ENCODE data around the gene PKP2.

Gene PKP2

DNA sequence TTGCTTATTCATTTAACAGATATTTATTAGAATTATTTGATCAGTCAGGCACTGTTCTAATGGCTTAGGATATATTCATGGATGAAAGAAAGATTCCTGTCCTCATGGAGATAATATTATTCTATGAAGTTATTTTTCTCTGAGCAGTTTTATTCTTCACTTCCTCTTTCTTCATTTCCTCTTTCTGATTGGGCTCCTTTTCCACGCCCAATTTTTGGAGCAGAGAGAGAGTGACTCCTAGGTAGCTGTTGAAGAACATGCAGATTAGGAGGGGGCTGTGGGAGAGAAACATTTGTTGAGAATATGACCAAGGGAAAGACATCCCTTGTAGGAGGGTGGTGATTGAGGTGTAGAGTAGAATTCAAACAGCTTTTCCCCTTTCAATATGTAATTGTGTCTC, 134.9 kb downstream of the PKP2 start:
- Histone ChIP-seq H3K4me3 (replicated peaks; ENCODE audit: insufficient read depth, low read length) (no peak overlapping the region), H3K27me3 (ENCODE audit: insufficient read depth, poor library complexity, severe bottlenecking) (peaks cover 5% of the 10 kb centered on the region), H3K27ac (replicated peaks) (no peak overlapping the region)
- TF ChIP-seq, protein P1, sequence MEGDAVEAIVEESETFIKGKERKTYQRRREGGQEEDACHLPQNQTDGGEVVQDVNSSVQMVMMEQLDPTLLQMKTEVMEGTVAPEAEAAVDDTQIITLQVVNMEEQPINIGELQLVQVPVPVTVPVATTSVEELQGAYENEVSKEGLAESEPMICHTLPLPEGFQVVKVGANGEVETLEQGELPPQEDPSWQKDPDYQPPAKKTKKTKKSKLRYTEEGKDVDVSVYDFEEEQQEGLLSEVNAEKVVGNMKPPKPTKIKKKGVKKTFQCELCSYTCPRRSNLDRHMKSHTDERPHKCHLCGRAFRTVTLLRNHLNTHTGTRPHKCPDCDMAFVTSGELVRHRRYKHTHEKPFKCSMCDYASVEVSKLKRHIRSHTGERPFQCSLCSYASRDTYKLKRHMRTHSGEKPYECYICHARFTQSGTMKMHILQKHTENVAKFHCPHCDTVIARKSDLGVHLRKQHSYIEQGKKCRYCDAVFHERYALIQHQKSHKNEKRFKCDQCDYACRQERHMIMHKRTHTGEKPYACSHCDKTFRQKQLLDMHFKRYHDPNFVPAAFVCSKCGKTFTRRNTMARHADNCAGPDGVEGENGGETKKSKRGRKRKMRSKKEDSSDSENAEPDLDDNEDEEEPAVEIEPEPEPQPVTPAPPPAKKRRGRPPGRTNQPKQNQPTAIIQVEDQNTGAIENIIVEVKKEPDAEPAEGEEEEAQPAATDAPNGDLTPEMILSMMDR (IDR thresholded peaks at IDR 0.05; ENCODE audit: insufficient read depth, low read length) = no peak
- TF ChIP-seq POLR2AphosphoS5 (IDR thresholded peaks at IDR 0.05; ENCODE audit: low read depth) (no peak), GABPA (IDR thresholded peaks at IDR 0.05; ENCODE audit: low read depth) (no peak), SPI1 (IDR thresholded peaks at IDR 0.05; ENCODE audit: borderline replicate concordance, low read depth) (peak; percentile 100)
- TF ChIP-seq, protein P2, sequence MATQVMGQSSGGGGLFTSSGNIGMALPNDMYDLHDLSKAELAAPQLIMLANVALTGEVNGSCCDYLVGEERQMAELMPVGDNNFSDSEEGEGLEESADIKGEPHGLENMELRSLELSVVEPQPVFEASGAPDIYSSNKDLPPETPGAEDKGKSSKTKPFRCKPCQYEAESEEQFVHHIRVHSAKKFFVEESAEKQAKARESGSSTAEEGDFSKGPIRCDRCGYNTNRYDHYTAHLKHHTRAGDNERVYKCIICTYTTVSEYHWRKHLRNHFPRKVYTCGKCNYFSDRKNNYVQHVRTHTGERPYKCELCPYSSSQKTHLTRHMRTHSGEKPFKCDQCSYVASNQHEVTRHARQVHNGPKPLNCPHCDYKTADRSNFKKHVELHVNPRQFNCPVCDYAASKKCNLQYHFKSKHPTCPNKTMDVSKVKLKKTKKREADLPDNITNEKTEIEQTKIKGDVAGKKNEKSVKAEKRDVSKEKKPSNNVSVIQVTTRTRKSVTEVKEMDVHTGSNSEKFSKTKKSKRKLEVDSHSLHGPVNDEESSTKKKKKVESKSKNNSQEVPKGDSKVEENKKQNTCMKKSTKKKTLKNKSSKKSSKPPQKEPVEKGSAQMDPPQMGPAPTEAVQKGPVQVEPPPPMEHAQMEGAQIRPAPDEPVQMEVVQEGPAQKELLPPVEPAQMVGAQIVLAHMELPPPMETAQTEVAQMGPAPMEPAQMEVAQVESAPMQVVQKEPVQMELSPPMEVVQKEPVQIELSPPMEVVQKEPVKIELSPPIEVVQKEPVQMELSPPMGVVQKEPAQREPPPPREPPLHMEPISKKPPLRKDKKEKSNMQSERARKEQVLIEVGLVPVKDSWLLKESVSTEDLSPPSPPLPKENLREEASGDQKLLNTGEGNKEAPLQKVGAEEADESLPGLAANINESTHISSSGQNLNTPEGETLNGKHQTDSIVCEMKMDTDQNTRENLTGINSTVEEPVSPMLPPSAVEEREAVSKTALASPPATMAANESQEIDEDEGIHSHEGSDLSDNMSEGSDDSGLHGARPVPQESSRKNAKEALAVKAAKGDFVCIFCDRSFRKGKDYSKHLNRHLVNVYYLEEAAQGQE (IDR thresholded peaks at IDR 0.05; ENCODE audit: insufficient replicate concordance, low read depth) = no peak
- peak in 1 of 2 experiments; percentile 69 for DNase-seq (ENCODE audit: low read depth in 1 of 2, low spot score in 1 of 2)

- TF ChIP-seq POLR2AphosphoS5 (IDR thresholded peaks at IDR 0.05; ENCODE audit: low read depth) (no peak), SPI1 (IDR thresholded peaks at IDR 0.05; ENCODE audit: borderline replicate concordance, low read depth) (no peak), GABPA (IDR thresholded peaks at IDR 0.05; ENCODE audit: low read depth) (no peak)
- TF ChIP-seq, protein P1 (IDR thresholded peaks at IDR 0.05; ENCODE audit: insufficient read depth, low read length) = no peak
- TF ChIP-seq, protein P2 (IDR thresholded peaks at IDR 0.05; ENCODE audit: insufficient replicate concordance, low read depth) = no peak
- H3K27ac ChIP-seq (replicated peaks) = no peak overlapping the region
- no peak for DNase-seq (ENCODE audit: low read depth in 1 of 2, low spot score in 1 of 2)
- no peak overlapping the region for H3K4me3 ChIP-seq (replicated peaks; ENCODE audit: insufficient read depth, low read length)
- no peaks in the 10 kb centered on the region for H3K27me3 ChIP-seq (ENCODE audit: insufficient read depth, poor library complexity, severe bottlenecking)
These were observed 139.4 kb downstream of the PKP2 start for GRCh38 chr12:32757157-32757556.

DNA sequence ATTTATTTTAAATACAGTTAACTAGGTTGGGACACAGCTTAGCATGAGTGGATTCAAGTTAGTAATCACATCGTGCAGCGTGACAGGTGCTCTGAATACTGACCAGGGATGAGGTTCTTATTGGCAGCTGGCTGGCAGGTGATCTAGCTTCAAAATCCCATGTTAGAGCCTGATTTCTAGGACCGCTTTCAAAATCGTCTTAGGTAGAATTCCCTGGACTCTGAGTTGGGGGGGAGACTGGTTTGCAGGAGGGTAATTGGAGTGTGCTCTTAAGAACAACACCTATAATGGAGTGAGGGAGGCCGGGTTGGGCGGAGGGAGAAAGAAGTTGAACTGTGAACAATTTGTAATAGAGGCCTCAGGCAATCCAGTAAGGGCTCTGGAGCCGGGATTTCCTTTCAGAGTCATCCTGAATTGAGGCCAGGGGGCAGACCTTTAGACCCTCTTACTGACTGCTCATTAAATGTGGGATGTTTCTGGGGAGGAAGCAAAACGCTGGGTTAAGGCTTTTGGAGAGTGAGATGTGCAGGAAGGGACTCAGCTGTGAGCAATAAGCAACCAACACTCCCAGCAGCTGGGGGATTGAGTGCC, 140.0 kb downstream of the PKP2 start:
- Histone ChIP-seq H3K4me3 (replicated peaks; ENCODE audit: insufficient read depth, low read length) (no peak overlapping the region), H3K27ac (replicated peaks) (no peak overlapping the region), H3K27me3 (ENCODE audit: insufficient read depth, poor library complexity, severe bottlenecking) (no peaks in the 10 kb centered on the region)
- DNase-seq (ENCODE audit: low read depth in 1 of 2, low spot score in 1 of 2) = no peak
- TF ChIP-seq, protein P1 (IDR thresholded peaks at IDR 0.05; ENCODE audit: insufficient read depth, low read length) = no peak
- TF ChIP-seq GABPA (IDR thresholded peaks at IDR 0.05; ENCODE audit: low read depth) (no peak), SPI1 (IDR thresholded peaks at IDR 0.05; ENCODE audit: borderline replicate concordance, low read depth) (no peak), POLR2AphosphoS5 (IDR thresholded peaks at IDR 0.05; ENCODE audit: low read depth) (no peak)
- TF ChIP-seq, protein P2 (IDR thresholded peaks at IDR 0.05; ENCODE audit: insufficient replicate concordance, low read depth) = no peak
